ENCODE results near the gene U2SURP.

Gene U2SURP

DNA sequence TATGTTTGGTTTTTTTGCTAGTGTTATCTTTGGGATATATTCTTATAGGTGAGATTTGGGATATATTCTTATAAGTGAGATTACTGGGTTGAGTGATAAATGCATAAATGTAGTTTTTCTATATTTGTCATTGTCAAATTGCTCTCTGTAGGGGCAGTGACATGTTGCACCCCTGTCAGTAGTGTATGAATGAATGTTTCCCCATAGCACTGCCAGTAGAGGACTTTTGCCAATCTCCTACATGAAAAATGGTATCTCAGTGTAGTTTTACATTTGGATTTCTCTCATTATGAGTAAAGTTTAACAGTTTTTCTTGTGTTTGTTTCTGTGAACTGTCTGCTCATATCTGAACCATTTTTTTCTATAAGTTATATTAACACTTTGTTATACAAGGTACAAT, 13.6 kb downstream of the U2SURP start:
- Histone ChIP-seq H3K27me3 (replicated peaks; ENCODE audit: insufficient read depth, low read length) (no peaks in the 10 kb centered on the region), H3K36me3 (replicated peaks; ENCODE audit: insufficient read depth, low read length) (peaks cover 10% of the 10 kb centered on the region; the same call in 1 of the 2 replicates), H3K79me2 (ENCODE audit: low read length) (peaks cover 83% of the 10 kb centered on the region), H2AFZ (ENCODE audit: low read length) (no peak overlapping the region), H3F3A (ENCODE audit: insufficient read depth, low read length) (peaks cover 7% of the 10 kb centered on the region; the same call in 1 of the 2 replicates), H3K4me3 (ENCODE audit: low read length) (no peak overlapping the region), H3K9me3 (replicated peaks; ENCODE audit: insufficient read depth, low read length) (no peaks in the 10 kb centered on the region), H3K4me2 (ENCODE audit: low read depth, low read length) (no peak overlapping the region), H3K9me2 (replicated peaks; ENCODE audit: insufficient read depth, low read length) (no peaks in the 10 kb centered on the region), H3K9ac (ENCODE audit: low read length) (no peak overlapping the region), H3K27ac (ENCODE audit: low read length) (no peak overlapping the region), H4K20me1 (ENCODE audit: insufficient read depth, low read length) (peaks cover 9% of the 10 kb centered on the region; the same call in 1 of the 2 replicates), H3K4me1 (ENCODE audit: low read length) (no peaks in the 10 kb centered on the region)
- no peak for DNase-seq
- TF ChIP-seq, protein P1, sequence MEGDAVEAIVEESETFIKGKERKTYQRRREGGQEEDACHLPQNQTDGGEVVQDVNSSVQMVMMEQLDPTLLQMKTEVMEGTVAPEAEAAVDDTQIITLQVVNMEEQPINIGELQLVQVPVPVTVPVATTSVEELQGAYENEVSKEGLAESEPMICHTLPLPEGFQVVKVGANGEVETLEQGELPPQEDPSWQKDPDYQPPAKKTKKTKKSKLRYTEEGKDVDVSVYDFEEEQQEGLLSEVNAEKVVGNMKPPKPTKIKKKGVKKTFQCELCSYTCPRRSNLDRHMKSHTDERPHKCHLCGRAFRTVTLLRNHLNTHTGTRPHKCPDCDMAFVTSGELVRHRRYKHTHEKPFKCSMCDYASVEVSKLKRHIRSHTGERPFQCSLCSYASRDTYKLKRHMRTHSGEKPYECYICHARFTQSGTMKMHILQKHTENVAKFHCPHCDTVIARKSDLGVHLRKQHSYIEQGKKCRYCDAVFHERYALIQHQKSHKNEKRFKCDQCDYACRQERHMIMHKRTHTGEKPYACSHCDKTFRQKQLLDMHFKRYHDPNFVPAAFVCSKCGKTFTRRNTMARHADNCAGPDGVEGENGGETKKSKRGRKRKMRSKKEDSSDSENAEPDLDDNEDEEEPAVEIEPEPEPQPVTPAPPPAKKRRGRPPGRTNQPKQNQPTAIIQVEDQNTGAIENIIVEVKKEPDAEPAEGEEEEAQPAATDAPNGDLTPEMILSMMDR (IDR thresholded peaks at IDR 0.05; ENCODE audit: low read length): no peak
- no peak for TF ChIP-seq EZH2phosphoT487 (IDR thresholded peaks at IDR 0.05; ENCODE audit: low read length)
- no peak for TF ChIP-seq EZH2 (optimal IDR thresholded peaks at IDR 0.05; ENCODE audit: low read depth, low read length)

GRCh38 chr3:143016321-143016972, 15.1 kb downstream of the U2SURP start:
- H3K4me1 ChIP-seq (ENCODE audit: low read length): no peaks in the 10 kb centered on the region
- peaks cover 76% of the 10 kb centered on the region for H3K79me2 ChIP-seq (ENCODE audit: low read length)
- H3K9me2 ChIP-seq (replicated peaks; ENCODE audit: insufficient read depth, low read length): no peaks in the 10 kb centered on the region
- DNase-seq: peak; percentile 54
- H3F3A ChIP-seq (ENCODE audit: insufficient read depth, low read length): peaks cover 7% of the 10 kb centered on the region; the same call in 1 of the 2 replicates
- no peaks in the 10 kb centered on the region for H3K27me3 ChIP-seq (replicated peaks; ENCODE audit: insufficient read depth, low read length)
- no peak overlapping the region for H3K9ac ChIP-seq (ENCODE audit: low read length)
- H3K4me2 ChIP-seq (ENCODE audit: low read depth, low read length): no peak overlapping the region
- peaks cover 13% of the 10 kb centered on the region; the same call in 1 of the 2 replicates for H3K36me3 ChIP-seq (replicated peaks; ENCODE audit: insufficient read depth, low read length)
- H3K4me3 ChIP-seq (ENCODE audit: low read length): no peak overlapping the region
- H2AFZ ChIP-seq (ENCODE audit: low read length): no peak overlapping the region
- TF ChIP-seq, protein P1 (IDR thresholded peaks at IDR 0.05; ENCODE audit: low read length): peak; percentile 62
- TF ChIP-seq EZH2 (optimal IDR thresholded peaks at IDR 0.05; ENCODE audit: low read depth, low read length) (no peak), EZH2phosphoT487 (IDR thresholded peaks at IDR 0.05; ENCODE audit: low read length) (no peak)
- peaks cover 3% of the 10 kb centered on the region; the same call in 1 of the 2 replicates for H4K20me1 ChIP-seq (ENCODE audit: insufficient read depth, low read length)
- H3K27ac ChIP-seq (ENCODE audit: low read length): no peak overlapping the region
- no peaks in the 10 kb centered on the region for H3K9me3 ChIP-seq (replicated peaks; ENCODE audit: insufficient read depth, low read length)

DNA sequence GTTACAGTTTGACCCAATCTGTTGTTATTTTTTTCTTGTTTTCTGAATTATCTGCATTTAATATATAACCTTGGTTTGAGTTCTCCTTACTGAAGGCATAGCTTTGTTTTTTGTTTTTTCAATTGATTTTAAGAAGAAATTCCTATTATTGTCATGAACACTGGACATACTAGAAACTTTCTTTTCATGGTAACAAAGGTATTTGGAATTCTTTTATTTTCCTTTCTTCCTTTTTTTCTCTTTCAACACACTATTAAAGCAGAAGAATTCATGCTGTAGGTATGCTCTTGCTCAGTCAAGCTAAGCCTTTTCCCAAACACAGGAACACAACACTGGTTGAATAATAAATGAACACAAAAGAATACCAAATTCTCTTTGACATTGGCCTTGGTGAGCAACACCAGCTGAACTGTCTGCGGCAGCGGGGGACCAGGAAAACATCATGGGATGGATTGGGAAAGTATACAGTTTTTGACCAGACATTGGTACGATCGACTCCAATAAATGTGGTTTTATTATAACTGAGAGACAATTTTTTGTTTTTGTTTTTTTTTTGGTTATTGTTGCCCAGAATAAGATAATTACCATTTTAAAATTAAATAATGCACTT, 23.1 kb downstream of the U2SURP start:
- Histone ChIP-seq H3K4me3 (ENCODE audit: low read length) (no peak overlapping the region), H3F3A (ENCODE audit: insufficient read depth, low read length) (no peaks in the 10 kb centered on the region), H3K27me3 (replicated peaks; ENCODE audit: insufficient read depth, low read length) (no peaks in the 10 kb centered on the region), H3K9me2 (replicated peaks; ENCODE audit: insufficient read depth, low read length) (no peaks in the 10 kb centered on the region), H3K9ac (ENCODE audit: low read length) (no peak overlapping the region), H3K79me2 (ENCODE audit: low read length) (peaks cover 17% of the 10 kb centered on the region), H3K9me3 (replicated peaks; ENCODE audit: insufficient read depth, low read length) (no peaks in the 10 kb centered on the region), H3K4me2 (ENCODE audit: low read depth, low read length) (no peak overlapping the region), H3K4me1 (ENCODE audit: low read length) (no peaks in the 10 kb centered on the region), H2AFZ (ENCODE audit: low read length) (no peak overlapping the region), H3K27ac (ENCODE audit: low read length) (no peak overlapping the region), H4K20me1 (ENCODE audit: insufficient read depth, low read length) (no peaks in the 10 kb centered on the region), H3K36me3 (replicated peaks; ENCODE audit: insufficient read depth, low read length) (peaks cover 15% of the 10 kb centered on the region)
- TF ChIP-seq, protein P1 (IDR thresholded peaks at IDR 0.05; ENCODE audit: low read length): no peak
- TF ChIP-seq EZH2phosphoT487 (IDR thresholded peaks at IDR 0.05; ENCODE audit: low read length): no peak
- DNase-seq: no peak

All from MM.1S (cell line).